AG10803 (cell line): ENCODE data around the gene CROCC2.

Experiments used
- DNase-seq: peaks from one replicate; pipeline ENCODE4 v3.0.0; 2010; ENCODE audit warnings: low read depth
- H3K4me3 ChIP-seq: 2 replicates; pipeline ENCODE4 v1.5.1; 2011; ENCODE audit warnings: mild to moderate bottlenecking, low read length, control low read depth
- TF ChIP-seq, protein P1 (sequence below): conservative IDR thresholded peaks from 2 replicates; pipeline ENCODE4 v1.5.1; 2011; ENCODE audit warnings: mild to moderate bottlenecking, low read length, control low read depth, inconsistent platforms

Gene CROCC2

DNA sequence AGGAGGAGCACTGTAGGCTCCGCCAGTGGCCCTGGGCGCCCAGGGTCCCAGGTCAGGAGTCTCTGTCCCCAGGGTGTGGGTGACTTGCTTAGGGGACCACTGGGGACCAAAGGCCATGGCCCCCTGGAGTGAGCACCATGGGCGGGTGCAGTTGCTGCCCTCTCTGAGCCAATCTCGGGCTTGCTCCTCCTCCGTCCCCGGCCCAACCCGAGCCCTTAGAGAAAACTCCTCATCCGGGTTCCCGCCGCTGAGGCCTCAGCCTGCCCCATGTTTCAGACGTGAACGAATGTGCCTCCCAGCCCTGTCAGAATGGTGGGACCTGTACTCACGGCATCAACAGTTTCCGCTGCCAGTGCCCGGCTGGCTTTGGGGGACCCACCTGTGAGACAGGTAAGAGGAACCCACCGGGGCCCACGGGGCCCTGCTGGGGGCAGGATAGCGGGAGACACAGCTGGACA, 130.9 kb downstream of the CROCC2 start:
- no peak overlapping the region for H3K4me3 ChIP-seq
- no peak for DNase-seq
- TF ChIP-seq, protein P1, sequence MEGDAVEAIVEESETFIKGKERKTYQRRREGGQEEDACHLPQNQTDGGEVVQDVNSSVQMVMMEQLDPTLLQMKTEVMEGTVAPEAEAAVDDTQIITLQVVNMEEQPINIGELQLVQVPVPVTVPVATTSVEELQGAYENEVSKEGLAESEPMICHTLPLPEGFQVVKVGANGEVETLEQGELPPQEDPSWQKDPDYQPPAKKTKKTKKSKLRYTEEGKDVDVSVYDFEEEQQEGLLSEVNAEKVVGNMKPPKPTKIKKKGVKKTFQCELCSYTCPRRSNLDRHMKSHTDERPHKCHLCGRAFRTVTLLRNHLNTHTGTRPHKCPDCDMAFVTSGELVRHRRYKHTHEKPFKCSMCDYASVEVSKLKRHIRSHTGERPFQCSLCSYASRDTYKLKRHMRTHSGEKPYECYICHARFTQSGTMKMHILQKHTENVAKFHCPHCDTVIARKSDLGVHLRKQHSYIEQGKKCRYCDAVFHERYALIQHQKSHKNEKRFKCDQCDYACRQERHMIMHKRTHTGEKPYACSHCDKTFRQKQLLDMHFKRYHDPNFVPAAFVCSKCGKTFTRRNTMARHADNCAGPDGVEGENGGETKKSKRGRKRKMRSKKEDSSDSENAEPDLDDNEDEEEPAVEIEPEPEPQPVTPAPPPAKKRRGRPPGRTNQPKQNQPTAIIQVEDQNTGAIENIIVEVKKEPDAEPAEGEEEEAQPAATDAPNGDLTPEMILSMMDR: no peak

DNA sequence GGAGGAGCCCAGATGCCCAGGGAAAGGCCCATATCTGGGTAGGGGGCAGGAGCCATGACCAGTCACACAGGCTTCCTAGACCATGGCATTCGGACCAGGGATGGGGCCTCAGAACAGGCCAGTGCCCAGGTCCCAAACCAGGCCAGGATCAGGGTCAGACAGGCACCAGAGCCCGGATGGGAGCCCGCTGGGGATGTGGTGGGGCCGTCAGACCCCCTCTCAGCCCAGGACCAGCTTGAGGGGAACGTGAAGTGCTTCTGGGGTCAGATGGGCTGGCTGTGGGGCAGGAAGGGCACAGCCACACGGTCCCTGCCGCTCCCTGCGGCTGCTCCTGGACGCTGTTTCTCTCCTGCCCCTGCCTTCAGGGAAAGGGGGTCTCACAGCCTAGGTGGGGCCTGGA, 131.4 kb downstream of the CROCC2 start:
- H3K4me3 ChIP-seq: no peak overlapping the region
- DNase-seq: no peak
- TF ChIP-seq, protein P1: no peak

DNA sequence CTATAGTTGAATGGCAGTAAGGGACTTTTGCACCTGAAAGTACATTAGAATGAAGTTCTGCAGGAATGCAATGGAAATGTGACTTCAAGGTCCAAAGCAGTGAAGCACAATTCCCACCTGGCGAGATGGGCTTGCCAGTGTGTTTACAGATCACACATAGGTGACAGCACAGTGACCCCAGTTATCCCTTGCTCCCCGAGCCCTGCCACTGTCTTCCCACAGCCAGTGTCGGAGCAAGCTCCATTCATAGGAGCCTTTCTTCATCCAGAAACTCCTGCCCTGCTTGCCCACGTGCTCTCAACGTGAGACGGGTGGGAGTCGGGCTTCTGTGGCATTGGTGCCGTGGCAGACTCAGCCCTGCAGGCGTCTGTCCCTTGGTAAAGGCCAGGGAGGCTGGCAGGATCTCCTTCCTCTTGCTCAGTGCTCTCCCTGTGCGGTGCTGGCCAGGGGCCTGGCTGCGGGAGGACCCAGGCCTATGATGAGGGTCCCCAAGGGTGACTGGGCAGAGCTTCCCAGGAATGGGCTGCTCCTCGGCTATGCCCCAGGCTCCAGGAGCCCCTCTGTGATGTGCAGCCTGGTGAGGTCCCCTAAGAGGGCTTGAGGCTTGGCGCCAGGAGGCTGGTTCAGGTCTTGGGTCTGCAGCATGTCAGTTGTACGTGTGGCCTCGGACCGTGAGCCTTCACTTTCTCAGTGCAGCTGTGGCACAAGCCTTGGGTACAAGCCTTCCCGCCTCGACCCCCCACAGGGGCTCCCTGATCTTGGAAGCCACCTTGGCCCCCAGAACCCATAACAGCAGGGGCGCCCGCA, 132.4 kb downstream of the CROCC2 start:
- TF ChIP-seq, protein P1: no peak
- no peak overlapping the region for H3K4me3 ChIP-seq
- DNase-seq: no peak

DNA sequence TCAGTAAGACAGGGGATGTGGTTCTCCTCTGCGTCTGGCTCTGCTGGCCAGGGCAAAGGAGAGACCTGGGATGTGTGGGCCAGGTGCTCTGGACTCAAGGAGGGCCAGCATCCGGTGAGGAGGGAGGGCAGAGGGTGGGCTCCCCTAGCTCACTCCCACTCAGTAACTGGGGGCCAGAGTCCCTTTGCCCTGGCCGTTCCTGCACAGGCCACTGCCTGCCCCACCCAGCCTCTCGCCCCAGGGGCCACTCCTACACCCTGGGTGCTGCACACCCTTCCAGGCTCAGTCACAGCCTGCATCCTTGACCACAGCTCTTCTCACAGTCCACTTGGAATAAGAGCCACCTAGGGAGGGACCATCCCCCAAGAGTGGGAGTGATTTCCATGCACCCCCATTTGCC, 133.3 kb downstream of the CROCC2 start:
- no peak for DNase-seq
- no peak overlapping the region for H3K4me3 ChIP-seq
- TF ChIP-seq, protein P1: no peak

DNA sequence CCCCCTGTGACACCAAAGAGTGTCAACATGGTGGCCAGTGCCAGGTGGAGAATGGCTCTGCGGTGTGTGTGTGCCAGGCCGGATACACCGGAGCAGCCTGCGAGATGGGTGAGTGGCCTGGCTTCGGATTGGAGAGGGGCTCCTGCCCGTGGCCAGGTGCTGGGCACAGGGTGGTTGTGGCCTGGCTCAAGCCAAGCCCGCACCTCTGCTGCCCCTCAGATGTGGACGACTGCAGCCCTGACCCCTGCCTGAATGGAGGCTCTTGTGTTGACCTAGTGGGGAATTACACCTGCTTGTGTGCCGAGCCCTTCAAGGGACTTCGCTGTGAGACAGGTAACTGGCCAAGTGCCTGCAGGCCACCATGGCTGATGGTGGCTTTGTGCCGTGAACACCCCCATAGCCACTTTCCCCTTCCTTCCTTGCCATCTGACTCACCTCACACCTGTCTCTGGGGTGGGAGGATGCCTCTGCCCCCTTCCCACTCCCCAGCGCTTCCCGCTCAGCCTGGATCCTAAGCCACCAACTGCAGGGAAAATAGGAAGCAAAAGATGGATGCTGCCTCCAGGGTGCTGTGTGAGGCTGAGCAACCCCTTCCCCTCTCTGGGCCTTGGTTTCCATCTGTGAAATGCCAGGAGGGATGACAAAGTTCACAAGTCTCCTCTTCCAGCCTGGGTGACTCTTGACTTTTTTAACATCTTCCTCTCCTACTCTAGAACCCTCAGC, 134.1 kb downstream of the CROCC2 start:
- TF ChIP-seq, protein P1: no peak
- DNase-seq: no peak
- no peak overlapping the region for H3K4me3 ChIP-seq

DNA sequence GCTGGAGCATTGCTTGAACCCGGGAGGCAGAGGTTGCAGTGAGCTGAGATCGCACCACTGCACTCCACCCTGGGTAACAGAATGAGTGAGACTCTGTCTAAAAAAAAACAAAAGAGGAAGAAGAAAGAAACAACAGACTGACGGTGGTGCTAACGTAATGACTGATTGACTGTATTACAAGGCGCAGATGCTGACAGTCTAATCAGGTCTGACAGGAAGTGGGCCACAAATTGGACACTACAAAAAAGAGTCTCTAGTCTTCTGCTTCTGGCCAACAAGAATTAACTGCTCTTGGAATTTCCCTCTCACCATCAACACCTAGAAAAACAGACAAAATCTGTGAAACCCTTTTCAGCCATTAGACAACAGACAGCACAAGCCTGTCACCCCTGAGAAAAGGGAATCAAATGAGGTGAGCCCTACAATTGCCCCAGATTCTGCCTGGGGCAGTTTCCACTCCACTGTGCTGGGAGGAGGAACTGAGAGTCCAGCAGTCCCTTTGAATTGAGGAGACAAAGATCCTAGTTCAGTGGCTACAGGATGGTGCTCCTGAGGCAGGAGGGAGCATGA, 135.5 kb downstream of the CROCC2 start:
- no peak for DNase-seq
- H3K4me3 ChIP-seq: no peak overlapping the region
- TF ChIP-seq, protein P1: no peak
